HepG2 (cell line): Measurements from ENCODE around the gene CNNM3. TPM values are rescaled to one million over a fixed set of nuclear protein-coding genes. Genes with fewer than 3 reads are reported as not detected.

ENCODE experiments used
- ATM ChIP-seq: fragments of 450-650 bp; IDR thresholded peaks from 2 replicates; pipeline ENCODE4 v1.7.1; 2017; ENCODE audit warnings: mild to moderate bottlenecking, borderline replicate concordance
- CHCHD3 ChIP-seq: sonication (generic); formaldehyde crosslinking; IDR thresholded peaks from 2 replicates; pipeline ENCODE4 v1.8.0; 2022; ENCODE audit warnings: mild to moderate bottlenecking, missing genetic modification reagents, moderate library complexity
- DNMT1 ChIP-seq: sonication (generic); formaldehyde crosslinking; IDR thresholded peaks from 2 replicates; pipeline ENCODE4 v1.5.1; 2020; ENCODE audit warnings: mild to moderate bottlenecking, missing genetic modification reagents
- ELF1 ChIP-seq: sonication (generic); formaldehyde crosslinking; IDR thresholded peaks from 2 replicates; pipeline ENCODE4 v1.4.0; 2020; ENCODE audit warnings: missing genetic modification reagents
- ETS1 ChIP-seq: sonication (generic); formaldehyde crosslinking; IDR thresholded peaks from 2 replicates; pipeline ENCODE4 v1.4.0; 2020; ENCODE audit warnings: missing genetic modification reagents
- FOXJ3 ChIP-seq: sonication (generic); formaldehyde crosslinking; IDR thresholded peaks from 2 replicates; pipeline ENCODE4 v1.4.0; 2020; ENCODE audit warnings: missing genetic modification reagents, mild to moderate bottlenecking, borderline replicate concordance
- GABPB1 ChIP-seq: IDR thresholded peaks from 2 replicates; pipeline ENCODE4 v1.6.1; 2016; ENCODE audit warnings: mild to moderate bottlenecking, missing genetic modification reagents, moderate library complexity, missing compliant biosample characterization
- GZF1 ChIP-seq: sonication (generic); formaldehyde crosslinking; IDR thresholded peaks from 2 replicates; pipeline ENCODE4 v1.5.1; 2020; ENCODE audit warnings: mild to moderate bottlenecking, missing genetic modification reagents
- MTA3 ChIP-seq: sonication (generic); formaldehyde crosslinking; IDR thresholded peaks from 2 replicates; pipeline ENCODE4 v1.4.0; 2020; ENCODE audit warnings: missing genetic modification reagents
- MYC ChIP-seq: sonication (generic); formaldehyde crosslinking; IDR thresholded peaks from 2 replicates; pipeline ENCODE4 v1.9.0; 2021; ENCODE audit warnings: missing genetic modification reagents, borderline replicate concordance
- MYPOP ChIP-seq: sonication (generic); formaldehyde crosslinking; IDR thresholded peaks from 2 replicates; pipeline ENCODE4 v1.8.1; 2023; ENCODE audit warnings: mild to moderate bottlenecking, moderate library complexity, missing genetic modification reagents
- SYNCRIP ChIP-seq: fragments of 200-400 bp; formaldehyde crosslinking; IDR thresholded peaks from 2 replicates; pipeline ENCODE4 v1.6.1; 2018; ENCODE audit warnings: mild to moderate bottlenecking, low read depth, low read length; ENCODE audit not compliant: insufficient read depth
- TBX2 ChIP-seq: sonication (generic); formaldehyde crosslinking; IDR thresholded peaks from 2 replicates; pipeline ENCODE4 v1.5.0; 2020; ENCODE audit warnings: missing genetic modification reagents, mild to moderate bottlenecking, borderline replicate concordance
- TFDP2 ChIP-seq: sonication (generic); formaldehyde crosslinking; IDR thresholded peaks from 2 replicates; pipeline ENCODE4 v1.4.0; 2020; ENCODE audit warnings: missing genetic modification reagents
- YEATS2 ChIP-seq: sonication (generic); formaldehyde crosslinking; IDR thresholded peaks from 2 replicates; pipeline ENCODE4 v1.4.0; 2020; ENCODE audit warnings: missing genetic modification reagents, borderline replicate concordance
- ZEB1 ChIP-seq: IDR thresholded peaks from 2 replicates; pipeline ENCODE4 v1.6.1; 2012; ENCODE audit warnings: mild to moderate bottlenecking, low read depth, inconsistent platforms; ENCODE audit not compliant: insufficient replicate concordance
- ZFP90 ChIP-seq: sonication (generic); formaldehyde crosslinking; IDR thresholded peaks from 2 replicates; pipeline ENCODE4 v1.8.0; 2022; ENCODE audit warnings: missing genetic modification reagents, mild to moderate bottlenecking, inconsistent platforms, borderline replicate concordance
- ZNF18 ChIP-seq: sonication (generic); formaldehyde crosslinking; IDR thresholded peaks from 2 replicates; pipeline ENCODE4 v1.8.0; 2022; ENCODE audit warnings: mild to moderate bottlenecking, missing genetic modification reagents; ENCODE audit not compliant: insufficient replicate concordance
- ZNF232 ChIP-seq: sonication (generic); formaldehyde crosslinking; IDR thresholded peaks from 2 replicates; pipeline ENCODE4 v1.4.0; 2020; ENCODE audit warnings: missing genetic modification reagents, borderline replicate concordance
- ZNF253 ChIP-seq: sonication (generic); formaldehyde crosslinking; IDR thresholded peaks from 2 replicates; pipeline ENCODE4 v1.8.0; 2022; ENCODE audit warnings: mild to moderate bottlenecking, missing genetic modification reagents, borderline replicate concordance
- ZNF264 ChIP-seq: sonication (generic); formaldehyde crosslinking; IDR thresholded peaks from 2 replicates; pipeline ENCODE4 v1.4.0; 2020; ENCODE audit warnings: missing genetic modification reagents
- ZNF337 ChIP-seq: sonication (generic); formaldehyde crosslinking; IDR thresholded peaks from 2 replicates; pipeline ENCODE4 v1.5.1; 2020; ENCODE audit warnings: missing genetic modification reagents, low read depth, mild to moderate bottlenecking, borderline replicate concordance
- ZNF383 ChIP-seq: sonication (generic); formaldehyde crosslinking; IDR thresholded peaks from 2 replicates; pipeline ENCODE4 v1.4.0; 2020; ENCODE audit warnings: missing genetic modification reagents, mild to moderate bottlenecking, borderline replicate concordance
- ZNF572 ChIP-seq: sonication (generic); formaldehyde crosslinking; IDR thresholded peaks from 2 replicates; pipeline ENCODE4 v1.5.1; 2020; ENCODE audit warnings: mild to moderate bottlenecking, missing genetic modification reagents
- ZSCAN20 ChIP-seq: sonication (generic); formaldehyde crosslinking; IDR thresholded peaks from 2 replicates; pipeline ENCODE4 v1.4.0; 2020; ENCODE audit warnings: missing genetic modification reagents, mild to moderate bottlenecking, borderline replicate concordance
- polyA plus RNA-seq, 8 experiments: library from polyadenylated mRNA; depleted of rRNA in 3 of 8; stranded (reverse) in 7 of 8; unstranded in 1 of 8; fragments of >200 nt; fragmentation: Illumina TruSeq in 4 of 8; extraction: Trizol in 4 of 8; gene quantifications; 2 replicates each; pipeline versions ENCODE4 v1.2.1 to v1.2.3, GENCODE V29; 2011 to 2016; ENCODE audit warnings: low read depth in 4 of 8, missing spikeins in 1 of 8, mixed read lengths in 1 of 8; ENCODE audit not compliant: insufficient read depth in 1 of 8
- total RNA-seq, 5 experiments: library from RNA; depleted of rRNA; stranded (reverse); fragments of >200 nt; fragmentation: Illumina TruSeq; extraction: Trizol; gene quantifications; 2 replicates each; pipeline ENCODE4 v1.2.3, GENCODE V29; 2016; ENCODE audit warnings: low read depth in 1 of 5

CNNM3 gene
- total and polyA plus RNA-seq, 2 of the 13 experiments (the other 11 are each of a cell fraction or from before 2014, with no cell fraction given) = 21.2 to 27.9 TPM

- no peak for TF ChIP-seq ETS1 (CRISPR knock-in tag)
- TF ChIP-seq SYNCRIP = no peak
- peak; percentile 98 for TF ChIP-seq TBX2 (CRISPR knock-in tag)
- no peak; the same call in 1 of the 2 replicates for TF ChIP-seq ZNF383 (CRISPR knock-in tag)
- peak; percentile 28; the same call in 1 of the 2 replicates for TF ChIP-seq ZSCAN20 (CRISPR knock-in tag)
- TF ChIP-seq ZNF264 (CRISPR knock-in tag) = peak; percentile 98
- peak; percentile 95 for TF ChIP-seq ZNF232 (CRISPR knock-in tag)
- TF ChIP-seq ZNF572 (CRISPR knock-in tag) = 0 out of 2 replicates have a peak, but pooled peaks have one; percentile 26
- no peak for TF ChIP-seq ZNF253 (CRISPR knock-in tag)
- TF ChIP-seq GZF1 (CRISPR knock-in tag) = peak; percentile 77
- peak; percentile 99 for TF ChIP-seq MYPOP
- peak; percentile 88 for TF ChIP-seq TFDP2 (CRISPR knock-in tag)
- peak; percentile 63; the same call in 1 of the 2 replicates for TF ChIP-seq YEATS2 (CRISPR knock-in tag)
- TF ChIP-seq MYC (CRISPR knock-in tag) = peak; percentile 96
- TF ChIP-seq FOXJ3 (CRISPR knock-in tag) = peak; percentile 97
- TF ChIP-seq ATM = no peak
- no peak for TF ChIP-seq MTA3
- TF ChIP-seq ELF1 (CRISPR knock-in tag) = peak; percentile 45; the same call in 1 of the 2 replicates
- peak; percentile 82; the same call in 1 of the 2 replicates for TF ChIP-seq ZNF337 (CRISPR knock-in tag)
- 0 out of 2 replicates have a peak, but pooled peaks have one; percentile 81 for TF ChIP-seq DNMT1
- TF ChIP-seq ZEB1 = peak; percentile 79
- TF ChIP-seq ZFP90 (CRISPR knock-in tag) = peak; percentile 96
- no peak for TF ChIP-seq CHCHD3
- TF ChIP-seq GABPB1 = peak; percentile 52
- no peak for TF ChIP-seq ZNF18 (CRISPR knock-in tag)
These were observed 3.2 kb downstream of the CNNM3 start (continued) for GRCh38 chr2:96819128-96819875.
